GM12892 (cell line): Measurements from ENCODE around the gene IGLL5.

Experiments used
- DNase-seq: peaks from one replicate; pipeline ENCODE4 v3.0.0; 2011; ENCODE audit not compliant: insufficient read length
- FAIRE-seq: peaks from 2 replicates; lab custom pipeline; 2011; peaks lifted over from hg19 to GRCh38; lab: Jason Lieb, UNC
- POLR2A ChIP-seq: IDR thresholded peaks from 2 replicates; pipeline ENCODE4 v1.6.1; 2011; ENCODE audit warnings: low read depth, low read length, control low read depth
- POLR2AphosphoS5 ChIP-seq: IDR thresholded peaks from 2 replicates; pipeline ENCODE4 v1.6.1; 2011; ENCODE audit warnings: low read depth, low read length, control low read depth
- TAF1 ChIP-seq: IDR thresholded peaks from 2 replicates; pipeline ENCODE4 v1.6.1; 2011; ENCODE audit warnings: low read depth, mild to moderate bottlenecking, control low read depth, low read length, borderline replicate concordance

Gene IGLL5

GRCh38 chr22:22925146-22925804 lies 37.7 kb downstream of the IGLL5 start:
- no peak for FAIRE-seq
- TF ChIP-seq TAF1 (no peak), POLR2AphosphoS5 (no peak), POLR2A (no peak)
- DNase-seq: no peak

GRCh38 chr22:22925805-22926369 lies 38.3 kb downstream of the IGLL5 start:
- DNase-seq: no peak
- no peak for FAIRE-seq
- TF ChIP-seq POLR2AphosphoS5 (no peak), TAF1 (no peak), POLR2A (no peak)

- TF ChIP-seq TAF1 (no peak), POLR2A (no peak), POLR2AphosphoS5 (no peak)
- DNase-seq (no peak), FAIRE-seq (no peak)
Observed at GRCh38 chr22:22926370-22927195, 39.0 kb downstream of the IGLL5 start.

GRCh38 chr22:22927196-22927887 lies 39.7 kb downstream of the IGLL5 start:
- DNase-seq: no peak
- no peak for TF ChIP-seq POLR2AphosphoS5
- no peak for TF ChIP-seq POLR2A
- TF ChIP-seq TAF1: no peak
- FAIRE-seq: no peak

DNA sequence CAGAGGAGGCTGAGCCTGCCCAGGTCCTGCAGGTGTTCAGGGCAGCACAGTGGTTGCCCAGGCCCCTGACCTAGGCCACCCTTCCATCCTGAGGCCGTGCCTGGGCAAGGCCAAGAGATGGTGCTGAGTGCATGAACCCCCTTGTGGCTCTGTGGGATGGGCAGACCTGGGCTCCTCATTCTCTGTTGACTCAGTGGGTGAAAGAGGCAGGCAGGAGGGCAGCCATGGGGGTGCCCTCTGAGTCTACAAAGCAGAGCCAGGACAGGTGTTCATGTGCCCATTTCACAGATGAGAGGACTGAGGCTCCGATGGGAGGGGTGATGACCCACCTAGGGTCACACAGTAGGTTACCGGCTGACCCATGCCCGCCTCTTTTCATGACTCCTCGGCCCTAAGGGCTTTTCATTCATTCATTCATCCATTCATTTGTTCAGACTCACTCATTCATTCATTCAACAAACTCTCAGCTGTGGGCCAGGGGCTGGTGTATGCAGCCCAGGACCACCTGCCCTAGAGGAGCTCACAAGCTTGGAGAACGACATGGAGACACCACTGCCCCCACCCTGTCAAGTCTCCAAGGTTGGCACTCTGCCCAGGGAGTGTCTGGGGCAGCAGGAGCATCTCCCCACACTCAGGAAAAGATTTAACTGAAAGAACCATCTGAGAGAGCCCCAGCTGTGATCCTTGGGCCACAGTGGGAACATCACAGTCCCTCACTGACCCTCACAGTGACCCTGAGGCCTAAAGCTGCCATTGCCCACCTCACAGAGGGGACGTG lies 40.5 kb downstream of the IGLL5 start:
- peak; percentile 17 for FAIRE-seq
- TF ChIP-seq POLR2AphosphoS5: no peak
- no peak for TF ChIP-seq TAF1
- no peak for TF ChIP-seq POLR2A
- DNase-seq: no peak

DNA sequence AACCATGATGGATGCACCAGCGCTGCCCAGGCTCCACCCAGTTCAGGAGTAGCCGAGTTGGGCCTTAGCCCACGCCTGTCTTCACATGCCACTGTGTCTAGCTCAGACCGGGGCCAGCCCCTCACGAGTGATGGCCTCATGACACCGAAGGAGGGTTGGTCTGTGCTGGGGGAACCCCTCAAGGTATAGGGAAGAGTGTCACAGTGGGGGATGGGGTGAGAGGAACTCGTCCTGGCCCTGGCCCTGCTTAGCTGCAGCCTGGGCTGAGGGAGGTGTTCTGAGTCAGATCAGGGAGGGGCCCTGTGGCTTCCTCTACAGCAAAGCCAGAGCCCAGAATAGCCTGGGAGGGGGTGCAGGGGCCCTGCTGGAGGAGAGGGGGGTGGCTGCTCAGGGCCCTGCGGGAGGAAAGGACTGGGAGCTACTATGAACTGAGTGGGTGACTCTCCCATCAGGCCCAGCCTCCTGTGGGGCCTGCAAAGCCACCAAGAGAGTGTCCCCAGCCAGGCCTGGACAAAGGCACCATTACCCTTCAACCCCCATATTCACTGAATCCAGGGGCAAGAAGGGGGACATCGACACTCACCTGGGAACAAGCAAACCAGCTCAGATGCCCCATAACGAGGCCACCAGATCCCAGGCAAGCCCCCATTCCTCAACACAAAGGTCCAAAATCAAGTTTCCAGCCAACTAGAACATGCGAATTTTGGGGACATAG lies 41.2 kb downstream of the IGLL5 start:
- peak; percentile 89 for DNase-seq
- TF ChIP-seq TAF1 (0 out of 2 replicates have a peak, but pooled peaks have one; percentile 35), POLR2AphosphoS5 (no peak), POLR2A (peak; percentile 29)
- FAIRE-seq: peak; percentile 93

DNA sequence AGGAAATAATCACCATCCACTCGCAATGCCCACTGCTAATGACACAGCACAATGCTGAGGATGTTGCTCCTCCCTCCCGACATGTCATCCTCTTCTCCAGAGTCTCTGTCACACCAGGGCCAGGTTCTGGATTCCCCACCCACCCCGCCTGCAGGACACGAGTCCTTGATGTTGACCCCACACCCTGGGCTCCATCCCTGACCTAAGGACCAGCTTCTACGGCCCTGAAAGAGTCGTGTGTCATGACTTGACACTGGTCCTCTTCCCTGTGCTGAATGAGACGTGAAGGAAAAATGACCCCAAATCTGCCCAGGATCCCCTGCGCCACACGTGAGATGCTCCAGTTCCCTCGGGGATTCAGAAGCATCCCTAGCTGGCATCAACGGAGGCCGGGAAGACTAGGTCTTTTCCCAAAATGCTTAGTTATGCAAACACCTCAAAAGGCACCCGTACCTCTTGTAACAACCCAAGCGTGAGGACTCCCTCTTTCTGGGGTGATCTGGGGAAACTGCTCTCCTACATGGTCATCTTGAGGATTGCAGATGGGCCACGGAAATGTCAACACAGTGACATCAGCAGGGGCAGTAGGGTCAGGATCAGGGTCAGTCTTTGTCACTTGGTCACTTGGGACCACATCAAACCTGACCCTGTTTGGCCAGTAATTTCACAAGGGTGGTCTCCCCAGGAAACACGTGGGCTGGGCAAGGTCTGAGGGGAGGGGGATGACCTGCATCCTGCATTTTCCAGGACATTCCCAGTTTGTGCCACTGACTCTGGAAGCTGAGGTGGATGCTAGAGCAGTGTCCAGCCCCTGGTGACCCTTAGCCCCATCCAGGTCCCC lies 42.0 kb downstream of the IGLL5 start:
- FAIRE-seq (peak; percentile 70), DNase-seq (no peak)
- no peak for TF ChIP-seq POLR2A
- no peak for TF ChIP-seq TAF1
- 0 out of 2 replicates have a peak, but pooled peaks have one; percentile 29 for TF ChIP-seq POLR2AphosphoS5

- FAIRE-seq: no peak
- no peak for DNase-seq
- TF ChIP-seq POLR2AphosphoS5 (no peak), POLR2A (no peak), TAF1 (no peak)
Observed at GRCh38 chr22:22930222-22930497, 42.5 kb downstream of the IGLL5 start.

GRCh38 chr22:22930571-22931556 lies 43.2 kb downstream of the IGLL5 start:
- DNase-seq (no peak), FAIRE-seq (peak; percentile 36)
- TF ChIP-seq POLR2AphosphoS5: no peak
- TF ChIP-seq POLR2A: no peak
- no peak for TF ChIP-seq TAF1
